NCI-H187 treated with DMSO at 0.1 percent for 48 hours (cell line): ENCODE data around the gene COL26A1.
"Not testable (repeated sequence)": the region's sequence is repeated elsewhere in the genome, so short reads cannot be mapped to it uniquely, and the experiment has no call there.

ENCODE experiments used
- DNase-seq: peaks from one replicate; lab custom pipeline; 2025; lab: John Stamatoyannopoulos, UW

Gene COL26A1

GRCh38 chr7:101553771-101554445, 191.2 kb downstream of the COL26A1 start:
- no peak for DNase-seq

GRCh38 chr7:101554584-101555268, 192.1 kb downstream of the COL26A1 start:
- no peak for DNase-seq

GRCh38 chr7:101555269-101555920, 192.7 kb downstream of the COL26A1 start:
- no peak for DNase-seq

DNA sequence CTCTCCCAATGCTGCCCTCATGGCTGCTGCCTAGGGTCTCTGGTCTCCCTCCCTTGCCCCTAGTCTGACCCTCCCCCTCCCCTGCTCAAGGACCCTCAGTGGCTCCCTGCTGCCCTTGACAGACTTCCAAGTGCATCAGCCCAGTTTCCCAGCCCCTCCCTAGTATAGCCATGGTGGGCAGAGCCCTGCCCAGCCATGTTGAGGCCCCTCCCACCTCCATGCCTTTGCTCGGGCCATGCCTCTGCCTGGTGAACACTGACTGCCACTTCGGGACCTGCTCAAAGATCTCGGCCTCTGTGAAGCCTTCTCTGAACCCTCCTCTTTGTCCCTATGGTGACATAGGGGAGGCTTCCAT, 193.2 kb downstream of the COL26A1 start:
- no peak for DNase-seq

DNA sequence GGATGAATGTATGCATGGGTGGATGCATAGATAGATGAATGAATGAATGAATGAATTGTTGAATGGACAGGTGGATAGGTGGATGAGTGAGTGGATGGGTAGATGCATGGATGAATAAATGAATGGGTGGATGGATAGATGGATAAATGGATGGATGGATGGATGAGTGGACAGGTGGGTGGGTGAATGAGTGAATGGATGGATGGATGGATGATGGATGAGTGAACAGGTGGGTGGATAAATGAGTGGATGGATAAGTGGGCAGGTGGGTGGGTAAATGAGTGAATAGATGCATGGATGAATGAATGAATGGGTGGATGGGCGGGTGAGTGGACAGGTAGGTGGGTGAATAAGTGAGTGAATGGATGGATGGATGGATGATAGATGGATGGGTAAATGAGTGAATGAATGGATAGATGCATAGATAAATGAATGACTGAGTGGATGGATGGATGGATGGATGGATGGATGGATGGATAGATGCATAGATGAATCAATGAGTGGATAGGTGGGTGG, 193.8 kb downstream of the COL26A1 start:
- no peak for DNase-seq

DNA sequence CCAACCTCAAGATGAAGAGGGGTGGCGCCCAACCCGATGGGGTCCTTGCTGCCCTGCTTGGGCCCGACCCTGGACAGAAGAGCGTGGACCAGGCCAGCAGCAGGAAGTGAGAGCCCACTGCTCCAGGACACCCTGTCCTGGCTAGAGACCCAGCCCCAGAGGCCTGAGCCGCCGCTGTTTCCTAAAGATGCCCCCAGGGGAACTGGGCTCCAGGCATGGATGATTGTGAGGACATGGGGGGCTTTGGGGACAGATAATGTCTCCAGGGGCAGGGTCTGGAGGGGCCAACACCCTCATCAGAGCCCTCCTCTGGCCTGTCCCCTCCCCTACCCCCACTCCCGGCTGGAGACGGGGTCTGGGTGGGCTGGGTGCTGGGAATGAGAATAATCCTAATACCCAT, 194.7 kb downstream of the COL26A1 start:
- DNase-seq: no peak

DNA sequence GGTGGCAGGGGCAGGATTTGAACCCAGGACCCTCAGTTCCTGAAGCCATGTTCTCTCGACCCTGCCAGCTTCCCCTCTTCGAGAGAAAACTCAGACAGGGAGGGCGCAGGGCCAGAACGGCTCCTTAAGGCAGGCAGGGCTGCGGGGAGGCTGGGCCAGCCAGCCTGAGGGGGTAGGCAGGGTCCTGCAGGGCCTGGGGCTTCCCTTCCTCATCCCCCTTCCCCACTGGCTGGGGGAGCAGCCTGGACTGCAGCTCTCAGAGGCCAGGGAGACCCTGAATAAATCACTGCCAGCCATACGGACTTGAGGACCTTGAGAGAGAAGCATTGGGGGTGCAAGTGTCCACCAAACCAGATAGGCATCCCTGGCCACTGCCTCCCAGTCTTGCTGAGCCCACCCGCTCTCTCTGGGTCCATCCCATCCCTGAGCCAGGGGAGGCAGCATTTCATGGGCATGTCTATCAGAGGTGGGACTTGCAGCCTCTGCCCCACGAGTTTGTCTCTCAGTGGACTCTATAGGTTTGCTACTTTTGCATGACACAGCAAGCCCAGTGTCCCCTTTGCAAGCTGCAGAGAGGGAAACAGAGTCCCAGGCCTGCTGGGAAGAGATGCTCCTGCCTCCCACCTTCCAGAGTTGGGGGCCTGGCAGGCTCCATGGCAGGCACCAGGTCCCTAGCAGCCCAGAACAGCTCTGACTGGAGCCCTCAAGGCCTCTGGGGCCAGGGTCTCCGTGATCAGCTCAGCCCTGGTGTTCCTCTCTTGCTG, 195.5 kb downstream of the COL26A1 start:
- DNase-seq: no peak

- no peak for DNase-seq
Measured at GRCh38 chr7:101558742-101559325, 196.2 kb downstream of the COL26A1 start.

GRCh38 chr7:101559586-101559985, 196.9 kb downstream of the COL26A1 start:
- no peak for DNase-seq

DNA sequence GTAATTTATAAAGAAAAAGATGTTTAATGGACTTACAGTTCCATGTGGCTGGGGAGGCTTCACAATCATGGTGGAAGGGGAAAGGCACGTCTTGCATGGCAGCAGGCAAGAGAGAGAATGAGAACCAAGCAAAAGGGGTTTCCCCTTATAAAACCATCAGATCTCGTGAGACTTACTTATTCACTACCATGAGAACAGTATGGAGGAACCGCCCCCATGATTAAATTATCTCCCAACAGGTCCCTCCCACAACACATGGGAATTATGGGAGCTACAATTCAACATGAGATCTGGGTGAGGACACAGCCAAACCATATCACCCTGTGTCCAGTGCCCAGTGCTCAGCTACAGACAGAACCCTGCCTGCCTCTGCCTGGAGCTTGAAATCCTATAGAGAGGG, 197.3 kb downstream of the COL26A1 start:
- not testable (repeated sequence) for DNase-seq

DNA sequence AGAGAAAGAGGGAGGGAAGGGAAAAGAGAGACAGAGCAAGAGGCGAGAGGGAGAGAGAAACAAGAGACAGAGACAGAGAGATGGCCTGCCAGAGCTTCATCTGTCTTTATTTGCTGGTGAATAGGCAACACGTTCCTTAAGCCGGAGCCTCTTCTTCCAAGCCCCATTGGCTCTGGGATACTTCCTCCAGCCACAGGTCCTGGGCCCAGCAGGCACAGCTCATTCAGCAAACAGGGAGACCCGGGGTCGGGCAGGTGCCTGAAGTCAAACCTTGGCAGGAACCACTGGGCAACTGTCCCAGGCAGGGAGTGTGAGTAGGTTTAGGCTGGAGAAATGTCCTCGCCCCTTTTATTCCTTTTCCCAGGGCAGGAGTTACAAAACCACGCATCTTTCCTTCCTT, 198.2 kb downstream of the COL26A1 start:
- no peak for DNase-seq

DNA sequence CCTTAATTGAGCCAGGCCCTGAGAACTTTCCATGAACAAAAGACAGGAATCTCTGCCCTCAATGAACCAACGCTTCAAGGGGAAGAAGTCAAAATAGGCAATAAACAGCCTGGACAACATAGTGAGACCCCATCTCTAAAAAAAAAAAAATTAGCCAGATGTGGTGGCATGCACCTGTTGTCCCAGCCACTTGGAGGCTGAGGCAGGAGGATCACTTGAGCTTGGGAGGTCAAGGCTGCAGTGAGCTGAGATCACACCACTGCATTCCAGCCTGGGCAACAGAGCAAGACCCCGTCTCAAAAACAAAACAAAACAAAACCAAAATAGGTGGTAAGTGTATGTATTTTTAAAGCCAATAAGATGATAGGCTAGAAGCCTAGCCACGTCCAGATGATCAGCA, 198.6 kb downstream of the COL26A1 start:
- not testable (repeated sequence) for DNase-seq

DNA sequence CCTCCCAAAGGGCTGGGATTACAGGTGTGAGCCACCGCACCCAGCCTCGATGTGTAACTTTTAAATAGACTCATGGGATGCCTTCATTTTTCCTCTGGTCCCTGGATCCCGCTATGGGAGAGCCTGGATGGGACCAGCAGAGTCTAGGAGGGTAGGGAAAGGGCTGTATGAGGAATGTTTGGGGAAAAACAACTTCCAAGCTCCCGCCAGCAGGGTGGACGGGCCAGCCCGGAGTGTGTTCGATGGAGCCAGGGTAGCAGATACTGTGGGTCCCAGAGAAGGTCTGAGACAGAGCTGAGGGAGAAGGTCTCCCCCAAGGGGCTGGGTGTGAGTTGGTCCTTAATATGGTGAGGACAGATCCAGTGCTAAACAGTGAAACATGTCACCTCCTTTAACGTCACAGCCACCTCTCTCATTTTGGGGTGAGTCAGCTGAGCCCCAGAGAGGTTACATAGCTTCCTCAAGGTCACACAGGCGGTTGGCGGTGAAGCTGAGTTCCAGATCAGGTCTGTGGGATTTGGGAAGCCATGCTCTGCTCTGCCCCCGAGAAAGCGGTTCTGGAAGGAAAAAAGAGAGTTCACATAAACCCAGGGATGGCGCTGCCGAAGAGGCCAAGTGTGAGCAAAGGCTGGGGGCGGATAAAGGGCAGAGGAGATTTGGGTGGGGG, 200.0 kb downstream of the COL26A1 start:
- no peak for DNase-seq

GRCh38 chr7:101563198-101563901, 200.7 kb downstream of the COL26A1 start:
- no peak for DNase-seq

GRCh38 chr7:101563943-101564777, 201.5 kb downstream of the COL26A1 start:
- DNase-seq: no peak

- no peak for DNase-seq
Measured at GRCh38 chr7:101564778-101565211, 202.1 kb downstream of the COL26A1 start.

DNA sequence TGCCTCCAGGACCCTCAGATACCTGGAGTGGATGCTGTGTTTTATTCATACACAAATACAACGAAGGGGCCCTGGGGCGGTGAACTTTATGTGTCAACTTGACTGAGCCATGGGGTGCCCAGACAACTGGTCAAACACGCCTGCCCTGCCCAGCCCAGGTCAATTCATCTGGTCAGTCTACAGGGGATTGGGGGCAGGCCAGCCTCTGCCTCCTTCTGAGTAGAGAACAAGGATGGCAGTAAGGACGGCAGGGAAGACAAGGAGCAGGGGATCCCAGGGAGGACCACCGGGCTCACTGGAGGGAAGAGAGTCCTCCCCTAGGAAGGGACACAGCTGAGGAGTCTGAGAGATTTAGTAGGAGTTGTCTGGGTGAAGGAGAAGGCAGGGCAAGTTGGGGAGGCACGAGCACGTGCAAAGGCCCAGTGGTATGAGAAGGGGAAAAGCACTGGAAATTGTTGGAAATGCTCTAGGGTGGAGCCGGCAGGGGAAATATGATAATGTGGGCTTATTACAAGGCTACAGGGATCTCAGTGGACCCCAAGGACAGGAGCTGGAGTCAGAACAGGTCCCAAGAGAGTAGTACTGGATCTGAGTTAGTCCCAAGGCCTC, 203.0 kb downstream of the COL26A1 start:
- DNase-seq: no peak

DNA sequence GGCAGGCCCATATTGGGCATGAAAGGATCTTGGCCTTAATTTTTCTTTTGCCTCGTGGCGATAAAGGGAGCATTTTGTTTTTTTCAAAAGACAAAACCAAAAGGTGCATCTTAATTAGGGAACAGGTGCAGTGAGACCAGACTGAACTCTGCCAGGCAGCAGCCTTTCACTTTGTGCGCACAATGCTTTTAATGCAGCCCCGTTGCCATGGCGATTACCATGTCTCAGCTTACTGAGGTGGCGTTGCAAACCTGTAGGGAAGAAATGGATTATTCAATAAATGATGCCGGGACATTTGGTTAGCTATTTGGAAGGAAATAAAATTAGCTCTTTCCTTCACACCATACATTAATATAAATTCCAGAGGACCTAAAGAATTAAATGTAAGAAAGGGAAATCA, 204.6 kb downstream of the COL26A1 start:
- DNase-seq: no peak

DNA sequence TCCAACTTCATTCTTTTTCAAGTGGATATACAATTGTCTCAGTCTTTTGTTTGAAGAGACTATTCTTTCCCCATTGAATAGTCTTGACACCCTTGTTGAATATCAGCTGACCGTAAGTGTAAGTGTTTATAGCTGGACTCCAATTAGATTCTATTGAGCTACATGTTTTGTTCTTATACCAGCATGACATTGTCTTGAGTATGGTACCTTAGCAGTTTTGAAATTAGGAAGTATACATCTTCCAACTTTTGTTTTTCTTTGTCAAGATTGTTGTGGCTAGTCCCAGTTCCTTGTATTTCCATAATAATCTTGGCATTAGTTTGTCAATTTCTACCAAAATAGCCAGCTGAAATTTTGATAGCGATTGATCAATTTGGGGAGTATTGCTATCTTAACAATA, 209.5 kb downstream of the COL26A1 start:
- no peak for DNase-seq
